Measurements from ENCODE around the gene HAS3. TPM values are rescaled to one million over a fixed set of nuclear protein-coding genes. Genes with fewer than 3 reads are reported as not detected.

HAS3 gene
- total RNA-seq, 1 experiment from 2014 or later = 100 TPM

- Histone ChIP-seq H3K23me2 (ENCODE audit: insufficient read length, low read depth, low read length, poor library complexity, severe bottlenecking) (no peaks in the 10 kb centered on the region), H3K79me2 (ENCODE audit: insufficient read depth, low read length) (no peaks in the 10 kb centered on the region)
Observed at GRCh38 chr16:69150146-69150865, 44.9 kb downstream of the HAS3 start.

More at GRCh38 chr16:69150146-69150865, 44.9 kb downstream of the HAS3 start:
- H3K27me3 Mint-ChIP-seq (ENCODE audit: low read depth) = no peaks in the 10 kb centered on the region; the same call in 1 of the 2 replicates
- Histone ChIP-seq H3K27me3 (ENCODE audit: insufficient read depth, low read length) (no peaks in the 10 kb centered on the region), H2BK5ac (ENCODE audit: insufficient read length, low read length) (no peak overlapping the region), H2BK12ac (ENCODE audit: insufficient read length, low read depth, low read length) (no peak overlapping the region), H3K4ac (ENCODE audit: low read depth, low read length) (no peak overlapping the region), H3K79me1 (ENCODE audit: insufficient read depth, low read depth, low read length, poor library complexity, severe bottlenecking) (no peaks in the 10 kb centered on the region), H4K5ac (ENCODE audit: insufficient read length, low read depth, low read length) (no peak overlapping the region), H3K4me2 (ENCODE audit: insufficient read depth, insufficient read length, low read length) (no peak overlapping the region), H3K14ac (ENCODE audit: insufficient read depth, low read length) (no peak overlapping the region), H4K20me1 (ENCODE audit: control insufficient read depth, insufficient read depth, insufficient read length) (no peaks in the 10 kb centered on the region), H3T11ph (ENCODE audit: low read length) (no peak overlapping the region), H4K8ac (replicated peaks; ENCODE audit: insufficient read length, low read depth, low read length) (no peak overlapping the region), H3K56ac (ENCODE audit: insufficient read length, low read depth, low read length) (no peak overlapping the region), H4K91ac (ENCODE audit: insufficient read length, low read depth, low read length) (no peak overlapping the region), H3K18ac (ENCODE audit: insufficient read length, low read depth, low read length) (no peak overlapping the region), H3K4me1 (ENCODE audit: insufficient read depth, low read length) (no peaks in the 10 kb centered on the region), H2BK15ac (ENCODE audit: low read depth, low read length) (no peak overlapping the region), H3K23ac (ENCODE audit: insufficient read length, low read depth, low read length) (no peak overlapping the region), H2AK5ac (ENCODE audit: insufficient read length, low read length) (no peak overlapping the region), H3K9ac (ENCODE audit: extremely low read depth, insufficient read length, low read length) (no peak overlapping the region), H2BK120ac (ENCODE audit: low read depth, low read length, poor library complexity, severe bottlenecking) (no peak overlapping the region), H2BK20ac (ENCODE audit: low read depth, low read length, poor library complexity, severe bottlenecking) (no peak overlapping the region), H2AFZ (ENCODE audit: low read length) (no peak overlapping the region), H3K9me3 (ENCODE audit: control insufficient read depth, low read depth, low read length) (no peaks in the 10 kb centered on the region), H3K27ac (ENCODE audit: insufficient read length, low read depth, low read length) (no peak overlapping the region)
- peak; percentile 86 for TF ChIP-seq CTCF (conservative IDR thresholded peaks at IDR 0.05)
- WGBS (ENCODE audit: extremely low coverage, insufficient read length, low lambda C conversion rate) = no CpG with 5 or more reads among the region's 16 CpGs
- H3K9me3 Mint-ChIP-seq = no peaks in the 10 kb centered on the region
- H3K4me1 Mint-ChIP-seq = no peaks in the 10 kb centered on the region
- peak overlapping the region; percentile 14 to 94 (median 24); a peak in 3 of 7 replicates for H3K27ac Mint-ChIP-seq
- DNase-seq = peak; percentile 48
- H3K36me3 Mint-ChIP-seq (ENCODE audit: insufficient read depth in 1 of 3, low read depth in 3 of 3) = peaks cover 49 to 79% (median 67%) of the 10 kb centered on the region in 3 experiments; a peak in 6 of 7 replicates
- no peak overlapping the region for H3K4me3 Mint-ChIP-seq

Measured in H9 (cell line).